Trophoblast cell (in vitro differentiated cells and primary cell): ENCODE data around the gene AFDN.

Source experiments
- DNase-seq, 2 donors: peaks; one replicate each; pipeline ENCODE4 v3.0.0-alpha.2; 2016
- H2AFZ ChIP-seq: 2 replicates; pipeline ENCODE4 v1.6.1; 2013; ENCODE audit warnings: low read length, moderate library complexity, mild to moderate bottlenecking; ENCODE audit not compliant: insufficient read depth, poor library complexity
- H2AK5ac ChIP-seq: 2 replicates; pipeline ENCODE4 v1.6.1; 2013; ENCODE audit warnings: mild to moderate bottlenecking, low read length
- H2BK120ac ChIP-seq: 2 replicates; pipeline ENCODE4 v1.6.1; 2013; ENCODE audit warnings: low read length, mild to moderate bottlenecking, moderate library complexity; ENCODE audit not compliant: insufficient read depth, poor library complexity
- H2BK12ac ChIP-seq: 2 replicates; pipeline ENCODE4 v1.6.1; 2013; ENCODE audit warnings: mild to moderate bottlenecking, low read length, moderate library complexity
- H2BK5ac ChIP-seq: 2 replicates; pipeline ENCODE4 v1.6.1; 2013; ENCODE audit warnings: low read length, low read depth, moderate library complexity, mild to moderate bottlenecking; ENCODE audit not compliant: poor library complexity
- H3K14ac ChIP-seq: 2 replicates; pipeline ENCODE4 v1.6.1; 2013; ENCODE audit warnings: mild to moderate bottlenecking, low read length
- H3K18ac ChIP-seq: 2 replicates; pipeline ENCODE4 v1.6.1; 2013; ENCODE audit warnings: mild to moderate bottlenecking, low read length
- H3K23ac ChIP-seq: 2 replicates; pipeline ENCODE4 v1.6.1; 2013; ENCODE audit warnings: low read length
- H3K27ac ChIP-seq: 2 replicates; pipeline ENCODE4 v1.5.1; 2013; ENCODE audit warnings: low read depth, mild to moderate bottlenecking, inconsistent platforms, low read length, moderate library complexity
- H3K27me3 ChIP-seq: 2 replicates; pipeline ENCODE4 v1.6.1; 2013; ENCODE audit warnings: inconsistent platforms, mild to moderate bottlenecking, low read length, moderate library complexity; ENCODE audit not compliant: insufficient read depth
- H3K36me3 ChIP-seq, 2 experiments: 1 replicate in 1 of 2; 2 replicates in 1 of 2; pipeline ENCODE4 v1.6.1; 2013; ENCODE audit warnings: low read length in 2 of 2, mild to moderate bottlenecking in 2 of 2, moderate library complexity in 1 of 2; ENCODE audit not compliant: insufficient read depth in 2 of 2, control insufficient read depth in 1 of 2
- H3K4ac ChIP-seq: 2 replicates; pipeline ENCODE4 v1.6.1; 2013; ENCODE audit warnings: low read depth, mild to moderate bottlenecking, low read length, moderate library complexity
- H3K4me1 ChIP-seq, 2 experiments: 1 replicate in 1 of 2; 2 replicates in 1 of 2; pipeline ENCODE4 v1.6.1; 2013; ENCODE audit warnings: low read length in 2 of 2, mild to moderate bottlenecking in 2 of 2, moderate library complexity in 1 of 2; ENCODE audit not compliant: insufficient read depth in 2 of 2, control insufficient read depth in 1 of 2
- H3K4me2 ChIP-seq: 2 replicates; pipeline ENCODE4 v1.6.1; 2013; ENCODE audit warnings: inconsistent platforms, mild to moderate bottlenecking, low read length, moderate library complexity
- H3K4me3 ChIP-seq: 2 replicates; pipeline ENCODE4 v1.5.1; 2013; ENCODE audit warnings: mild to moderate bottlenecking, low read depth, low read length, inconsistent platforms
- H3K79me1 ChIP-seq: one replicate; pipeline ENCODE4 v1.6.1; 2013; ENCODE audit warnings: low read length
- H3K79me2 ChIP-seq: 2 replicates; pipeline ENCODE4 v1.6.1; 2013; ENCODE audit warnings: low read length, mild to moderate bottlenecking; ENCODE audit not compliant: control insufficient read depth, insufficient read depth, poor library complexity
- H3K9ac ChIP-seq: 2 replicates; pipeline ENCODE4 v1.6.1; 2013; ENCODE audit warnings: mild to moderate bottlenecking, low read length
- H3K9me3 ChIP-seq: 2 replicates; pipeline ENCODE4 v1.6.1; 2013; ENCODE audit warnings: low read depth, mild to moderate bottlenecking, control low read depth, inconsistent platforms, low read length; ENCODE audit not compliant: insufficient read depth
- H4K12ac ChIP-seq: 2 replicates; pipeline ENCODE4 v1.6.1; 2013; ENCODE audit warnings: low read depth, mild to moderate bottlenecking, low read length, moderate library complexity
- H4K8ac ChIP-seq: 2 replicates; pipeline ENCODE4 v1.6.1; 2013; ENCODE audit warnings: low read depth, mild to moderate bottlenecking, low read length, moderate library complexity
- H4K91ac ChIP-seq: one replicate; pipeline ENCODE4 v1.6.1; 2013; ENCODE audit warnings: low read depth, mild to moderate bottlenecking, low read length, moderate library complexity
- WGBS: extraction: QIAGEN DNeasy Blood & Tissue Kit; methylation state at CpG from one replicate; pipeline ENCODE4 v1.1.7; 2013; ENCODE audit warnings: missing lambda C conversion rate; ENCODE audit not compliant: insufficient read length, insufficient coverage; ENCODE audit errors: extremely low coverage; 5-methylcytosine and 5-hydroxymethylcytosine counted together

AFDN gene

DNA sequence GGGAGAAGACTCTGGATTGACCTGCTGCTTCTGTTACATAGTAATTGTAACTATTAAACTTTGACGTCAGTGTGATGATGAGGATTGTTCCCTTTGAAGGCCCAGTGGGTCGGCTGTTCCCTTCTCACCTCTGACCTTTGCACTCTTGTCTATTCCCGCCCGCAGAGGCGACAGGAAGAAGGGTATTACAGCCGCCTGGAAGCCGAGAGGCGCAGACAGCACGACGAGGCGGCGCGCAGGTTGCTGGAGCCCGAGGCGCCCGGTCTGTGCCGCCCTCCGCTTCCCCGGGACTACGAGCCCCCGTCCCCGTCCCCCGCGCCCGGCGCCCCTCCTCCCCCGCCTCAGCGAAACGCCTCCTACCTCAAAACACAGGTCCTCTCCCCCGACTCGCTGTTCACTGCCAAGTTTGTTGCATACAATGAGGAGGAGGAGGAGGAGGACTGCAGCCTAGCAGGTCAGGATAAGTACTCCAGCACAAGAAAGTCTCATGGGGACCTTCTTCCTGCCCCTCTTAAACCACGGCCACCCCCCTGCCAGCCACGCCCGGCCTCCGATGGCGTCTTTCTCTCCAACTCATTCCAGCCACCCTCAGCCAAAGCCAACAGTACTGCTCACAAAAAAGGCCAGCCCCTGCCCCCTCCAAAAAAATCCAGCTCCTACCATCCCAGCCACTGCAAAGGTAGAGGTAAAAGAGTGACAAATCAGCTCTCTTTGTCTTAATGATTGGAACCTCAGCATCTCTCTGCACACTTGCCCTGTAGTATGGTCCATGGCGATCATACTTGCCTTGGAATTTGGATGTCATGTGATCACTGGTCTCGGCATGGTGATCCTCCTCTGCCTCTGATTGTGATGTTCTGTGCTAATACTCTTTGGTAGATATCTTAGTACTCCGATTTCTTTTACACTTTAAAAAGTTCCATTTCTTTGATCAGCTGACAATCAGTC lies 139.2 kb downstream of the AFDN start:
- WGBS: no CpG with 5 or more reads among the region's 39 CpGs
- Histone ChIP-seq H3K23ac (no peak overlapping the region), H3K18ac (no peak overlapping the region), H3K79me1 (no peaks in the 10 kb centered on the region), H3K4ac (no peak overlapping the region), H3K4me1 (no peaks in the 10 kb centered on the region), H3K27me3 (no peaks in the 10 kb centered on the region), H2BK5ac (no peak overlapping the region), H3K4me2 (no peak overlapping the region), H3K4me3 (no peak overlapping the region), H4K91ac (no peak overlapping the region), H3K9me3 (no peaks in the 10 kb centered on the region), H3K36me3 (peaks cover 35 to 43% of the 10 kb centered on the region in 2 experiments), H3K14ac (no peak overlapping the region), H2BK120ac (no peak overlapping the region), H2BK12ac (no peak overlapping the region), H3K9ac (no peak overlapping the region), H2AFZ (no peak overlapping the region), H3K79me2 (no peaks in the 10 kb centered on the region), H2AK5ac (no peak overlapping the region), H4K8ac (no peak overlapping the region), H3K27ac (no peak overlapping the region), H4K12ac (no peak overlapping the region)
- no peak for DNase-seq

DNA sequence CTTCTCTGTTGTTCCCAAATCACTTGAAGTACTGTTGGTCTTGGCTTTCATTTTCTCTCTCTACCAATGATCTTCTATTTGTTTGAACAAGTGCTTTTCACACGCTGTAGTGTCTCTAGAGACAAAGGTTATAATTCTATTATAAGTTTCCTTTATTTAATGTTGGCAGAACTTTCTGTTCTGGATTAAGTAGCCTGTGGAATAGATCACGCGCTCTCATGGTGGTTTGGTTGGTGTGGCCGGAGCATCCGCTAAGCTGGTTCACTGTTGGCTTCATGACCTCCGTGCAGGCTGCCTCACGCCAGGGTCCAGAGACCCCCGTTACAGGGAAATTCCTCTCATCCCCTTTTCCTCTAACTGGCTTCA lies 139.8 kb downstream of the AFDN start:
- no peak overlapping the region for H4K12ac ChIP-seq
- H2BK120ac ChIP-seq: no peak overlapping the region
- H3K18ac ChIP-seq: no peak overlapping the region
- no CpG with 5 or more reads among the region's 8 CpGs for WGBS
- H3K79me1 ChIP-seq: no peaks in the 10 kb centered on the region
- no peak overlapping the region for H3K4me2 ChIP-seq
- no peak overlapping the region for H3K4ac ChIP-seq
- no peaks in the 10 kb centered on the region for H3K4me1 ChIP-seq
- no peak overlapping the region for H2AFZ ChIP-seq
- H2BK5ac ChIP-seq: no peak overlapping the region
- H3K27ac ChIP-seq: no peak overlapping the region
- no peak overlapping the region for H3K14ac ChIP-seq
- peaks cover 35 to 43% of the 10 kb centered on the region in 2 experiments for H3K36me3 ChIP-seq
- no peak overlapping the region for H4K91ac ChIP-seq
- no peaks in the 10 kb centered on the region for H3K27me3 ChIP-seq
- H3K9ac ChIP-seq: no peak overlapping the region
- no peak overlapping the region for H4K8ac ChIP-seq
- H2AK5ac ChIP-seq: no peak overlapping the region
- no peaks in the 10 kb centered on the region for H3K79me2 ChIP-seq
- DNase-seq: no peak
- no peak overlapping the region for H3K4me3 ChIP-seq
- H3K9me3 ChIP-seq: no peaks in the 10 kb centered on the region
- no peak overlapping the region for H3K23ac ChIP-seq
- no peak overlapping the region for H2BK12ac ChIP-seq

DNA sequence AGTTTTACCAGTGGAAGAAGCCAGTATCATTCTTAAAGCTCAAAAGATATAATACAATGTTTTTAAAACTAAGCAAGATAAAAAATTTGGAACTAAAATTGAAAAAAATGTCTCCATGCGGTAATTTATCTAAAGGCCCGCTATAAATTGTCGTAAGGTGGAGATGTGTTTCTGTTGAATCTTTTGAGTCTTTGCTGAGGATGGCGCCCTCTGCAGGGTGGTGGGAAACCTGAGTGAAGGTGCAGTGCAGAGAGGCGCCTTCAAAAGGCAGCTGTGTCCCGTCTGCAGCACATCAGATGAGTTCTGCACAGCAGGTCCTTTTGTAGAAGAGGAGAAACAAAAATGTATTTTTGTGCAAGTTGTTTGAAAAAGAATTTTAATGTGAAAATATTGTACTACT lies 141.4 kb downstream of the AFDN start:
- no peak overlapping the region for H4K12ac ChIP-seq
- no peak overlapping the region for H3K9ac ChIP-seq
- no peaks in the 10 kb centered on the region for H3K79me1 ChIP-seq
- no peak overlapping the region for H4K8ac ChIP-seq
- no peak overlapping the region for H2BK5ac ChIP-seq
- H3K4me2 ChIP-seq: no peak overlapping the region
- H3K4me3 ChIP-seq: no peak overlapping the region
- H2AK5ac ChIP-seq: no peak overlapping the region
- H3K79me2 ChIP-seq: no peaks in the 10 kb centered on the region
- H3K18ac ChIP-seq: no peak overlapping the region
- no peak overlapping the region for H3K4ac ChIP-seq
- H3K27me3 ChIP-seq: no peaks in the 10 kb centered on the region
- no peak overlapping the region for H2BK120ac ChIP-seq
- no peak overlapping the region for H2BK12ac ChIP-seq
- H3K9me3 ChIP-seq: no peaks in the 10 kb centered on the region
- no peak overlapping the region for H2AFZ ChIP-seq
- peaks cover 27 to 42% of the 10 kb centered on the region in 2 experiments for H3K36me3 ChIP-seq
- H3K23ac ChIP-seq: no peak overlapping the region
- DNase-seq: peak in 1 of 2 donors; percentile 57
- no peak overlapping the region for H3K27ac ChIP-seq
- no peak overlapping the region for H3K14ac ChIP-seq
- WGBS: no CpG with 5 or more reads among the region's 6 CpGs
- H3K4me1 ChIP-seq: no peaks in the 10 kb centered on the region
- H4K91ac ChIP-seq: no peak overlapping the region

DNA sequence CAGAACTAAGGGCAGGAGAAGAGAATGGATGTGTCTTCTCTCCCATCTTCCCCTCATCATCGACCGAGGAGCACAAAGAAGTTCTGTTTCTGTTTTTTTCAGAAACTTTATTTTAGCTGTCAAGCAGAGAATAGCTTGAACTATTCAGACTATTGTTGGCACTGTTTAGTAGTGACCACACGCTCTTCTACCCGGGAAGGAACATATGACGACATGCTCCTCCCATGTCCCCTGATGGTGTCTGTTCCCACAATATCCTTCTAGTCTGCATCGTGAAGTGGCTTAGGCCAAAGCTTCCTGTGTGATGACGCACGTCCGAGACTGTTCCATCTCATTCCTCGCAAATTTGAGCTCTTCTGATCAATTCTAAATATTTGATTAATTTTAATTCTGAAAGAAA lies 143.5 kb downstream of the AFDN start:
- H3K4me1 ChIP-seq: peaks cover 0 to 1% of the 10 kb centered on the region in 2 experiments

More for the DNA sequence above, 143.5 kb downstream of the AFDN start:
- Histone ChIP-seq H3K4me3 (no peak overlapping the region), H2AK5ac (no peak overlapping the region), H2BK5ac (no peak overlapping the region), H3K23ac (no peak overlapping the region), H3K9me3 (no peaks in the 10 kb centered on the region), H3K4me2 (no peak overlapping the region), H3K18ac (no peak overlapping the region), H3K14ac (no peak overlapping the region), H3K27ac (no peak overlapping the region), H4K91ac (no peak overlapping the region), H3K4ac (no peak overlapping the region), H3K36me3 (peaks cover 24 to 40% of the 10 kb centered on the region in 2 experiments), H2BK12ac (no peak overlapping the region), H2AFZ (no peak overlapping the region), H3K9ac (no peak overlapping the region), H4K8ac (no peak overlapping the region), H4K12ac (no peak overlapping the region), H3K79me2 (no peaks in the 10 kb centered on the region), H3K27me3 (no peaks in the 10 kb centered on the region), H3K79me1 (no peaks in the 10 kb centered on the region), H2BK120ac (no peak overlapping the region)
- DNase-seq: no peak
- no CpG with 5 or more reads among the region's 10 CpGs for WGBS
